NCI-H69 (cell line): ENCODE results near the gene HSH2D.

Experiments used
- DNase-seq: peaks from one replicate; lab custom pipeline; 2025; lab: John Stamatoyannopoulos, UW

Gene HSH2D

DNA sequence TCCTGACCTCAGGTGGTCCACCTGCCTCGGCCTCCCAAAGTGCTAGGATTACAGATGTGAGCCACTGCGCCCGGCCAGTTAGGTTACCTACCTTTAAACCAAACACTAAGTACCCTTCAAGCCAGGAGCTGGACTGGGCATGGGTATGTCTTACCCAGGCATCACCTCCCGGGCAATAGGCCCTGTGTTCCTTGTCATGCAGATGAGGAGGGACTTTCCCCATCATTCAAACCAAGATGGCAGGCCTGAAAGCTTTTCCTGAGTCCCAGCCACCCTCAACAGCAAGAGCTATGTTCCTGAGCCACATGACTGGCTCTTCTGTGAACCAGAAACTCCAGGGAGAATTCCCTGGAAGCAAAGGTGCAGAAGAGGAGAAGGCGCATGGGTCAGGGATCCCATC is 22.3 kb upstream of the HSH2D start:
- no peak for DNase-seq

DNA sequence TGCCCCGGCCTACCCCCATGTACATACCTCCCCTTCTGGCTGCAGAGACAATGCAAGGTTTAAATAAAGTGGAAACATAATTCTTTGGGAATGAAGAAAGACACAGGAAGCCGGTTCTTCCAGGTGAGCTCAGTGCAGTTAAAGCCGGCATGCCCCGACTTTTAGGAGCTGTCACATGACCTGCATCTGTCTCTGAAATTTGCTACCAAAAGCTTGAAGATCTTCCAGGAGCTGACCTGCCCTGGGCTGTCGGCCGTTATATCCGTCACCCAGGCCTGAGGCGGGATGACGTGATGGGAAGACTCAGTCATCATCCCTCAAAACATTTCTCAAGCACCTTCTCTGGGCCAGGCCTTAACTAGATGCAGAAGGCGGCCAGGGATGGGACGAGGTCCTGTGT is 21.5 kb upstream of the HSH2D start:
- DNase-seq = no peak

DNA sequence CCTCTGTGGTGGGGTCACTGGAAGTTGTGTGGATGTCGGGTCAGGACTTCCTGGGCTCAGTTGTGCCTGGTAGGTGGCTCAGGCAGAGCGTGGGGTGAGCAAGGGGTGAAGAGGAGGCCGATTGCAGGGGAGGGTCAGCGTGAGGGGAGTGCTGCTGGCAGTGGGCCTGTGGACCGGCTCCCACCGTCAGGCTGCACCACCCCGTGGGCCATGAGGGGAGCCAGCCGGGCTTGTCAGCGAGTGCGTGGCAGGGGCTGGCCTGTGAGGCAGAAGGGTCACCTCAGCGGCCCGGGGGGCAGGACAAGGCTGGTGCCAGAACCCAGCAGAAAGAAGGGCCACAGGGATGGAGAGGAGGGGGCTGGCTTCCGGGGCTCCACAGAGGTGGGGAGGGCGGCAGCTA is 18.5 kb upstream of the HSH2D start:
- DNase-seq = no peak

DNA sequence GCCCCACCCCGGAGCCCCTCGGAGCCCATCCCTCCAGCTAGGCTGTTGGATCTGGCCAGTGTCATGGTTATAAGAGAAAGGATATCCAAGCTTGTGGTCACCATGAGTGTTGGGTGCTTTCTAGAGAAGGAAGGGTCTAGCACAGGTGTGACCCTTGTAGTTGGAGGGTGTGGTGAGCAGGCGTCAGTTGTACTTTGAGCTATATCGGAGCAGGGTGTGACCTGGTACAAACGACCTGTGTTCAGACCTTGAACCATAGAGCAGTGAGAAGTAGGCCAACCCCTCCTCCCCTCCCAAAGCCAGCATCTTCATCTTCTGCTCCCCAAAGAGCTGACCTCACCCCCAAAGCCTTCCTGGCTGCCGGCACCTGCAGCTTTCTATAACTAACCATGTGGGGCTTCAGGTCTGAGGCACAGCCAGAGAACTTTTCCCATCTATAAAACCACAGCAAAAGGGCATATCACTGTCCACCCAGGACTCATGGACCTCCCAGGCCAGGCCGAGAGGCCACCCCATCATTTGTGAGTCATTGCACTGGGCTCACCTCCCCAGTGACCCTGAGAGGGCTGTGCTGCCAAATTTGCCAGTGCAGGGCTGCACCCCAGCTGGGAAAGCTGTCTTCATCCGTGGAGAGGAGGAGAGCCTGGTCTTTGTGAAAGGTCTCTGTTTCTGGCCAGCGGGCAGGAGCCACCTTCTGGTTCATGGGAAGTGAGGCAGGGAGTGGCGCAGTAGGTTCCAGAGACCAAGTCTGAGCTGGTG is 17.6 kb upstream of the HSH2D start:
- no peak for DNase-seq

DNA sequence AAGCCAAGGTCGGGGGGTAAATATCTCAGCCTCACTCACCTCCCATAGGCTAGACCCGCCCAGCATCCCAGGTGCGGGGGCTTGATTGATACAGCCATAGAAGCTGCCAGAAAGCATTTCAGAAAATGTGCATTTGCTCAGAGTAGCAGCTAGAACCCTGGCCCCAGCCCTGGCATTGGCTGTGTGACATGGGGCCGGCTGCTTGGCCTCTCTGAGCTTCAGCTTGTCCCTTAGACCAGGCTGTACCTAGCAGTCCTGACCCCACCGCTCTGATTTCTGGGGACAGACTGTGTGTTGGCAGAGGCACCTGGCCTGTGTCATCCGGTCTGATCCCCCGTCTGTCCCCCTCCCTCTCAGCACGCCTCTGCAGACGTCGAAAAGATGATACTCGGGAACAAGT is 16.4 kb upstream of the HSH2D start:
- no peak for DNase-seq

DNA sequence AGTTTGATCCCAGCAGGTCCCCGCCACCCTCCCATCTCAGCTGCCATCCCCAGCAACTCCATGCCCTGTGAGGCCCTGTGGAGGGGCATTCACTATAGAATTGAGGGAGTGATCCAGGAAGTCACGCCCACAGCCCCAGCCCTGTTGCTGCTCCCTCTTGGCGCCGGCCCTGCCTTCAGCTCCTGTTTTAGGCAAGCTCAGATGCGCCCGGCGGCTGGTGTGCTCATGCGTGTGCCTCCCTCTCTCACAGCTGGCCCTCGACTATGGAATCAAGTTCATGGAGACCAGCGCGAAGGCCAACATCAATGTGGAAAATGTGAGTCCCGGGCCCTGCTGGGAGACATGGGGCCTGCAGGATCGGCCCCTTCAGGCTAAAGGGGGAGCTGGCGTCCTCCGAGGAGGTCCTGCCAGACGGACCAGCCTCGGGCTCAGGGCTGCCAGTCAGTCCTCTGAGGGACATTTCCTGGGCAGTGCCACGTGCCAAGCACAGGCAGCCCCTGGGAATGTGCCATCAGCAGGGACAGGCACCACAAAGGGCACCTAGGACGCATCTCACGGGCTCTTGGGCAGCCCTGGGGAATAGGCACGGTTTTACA is 15.6 kb upstream of the HSH2D start:
- DNase-seq = no peak

DNA sequence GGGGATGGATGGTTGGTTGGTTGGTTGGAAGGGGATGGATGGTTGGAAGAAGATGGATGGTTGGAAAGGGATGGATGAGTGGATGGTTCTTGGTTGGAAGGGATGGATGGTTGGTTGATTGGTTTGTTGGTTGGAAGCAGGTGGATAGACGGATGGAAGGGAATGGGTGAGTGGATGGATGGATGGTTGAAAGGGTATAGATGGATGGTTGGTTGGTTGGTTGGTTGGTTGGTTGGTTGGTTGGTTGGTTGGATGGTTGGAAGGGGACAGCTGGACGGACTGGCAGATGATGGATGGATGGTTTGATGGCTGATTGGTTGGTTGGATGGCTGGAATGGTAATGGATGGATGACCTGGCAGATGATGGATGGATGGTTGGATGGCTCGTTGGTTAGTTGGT is 11.8 kb upstream of the HSH2D start:
- no peak for DNase-seq

DNA sequence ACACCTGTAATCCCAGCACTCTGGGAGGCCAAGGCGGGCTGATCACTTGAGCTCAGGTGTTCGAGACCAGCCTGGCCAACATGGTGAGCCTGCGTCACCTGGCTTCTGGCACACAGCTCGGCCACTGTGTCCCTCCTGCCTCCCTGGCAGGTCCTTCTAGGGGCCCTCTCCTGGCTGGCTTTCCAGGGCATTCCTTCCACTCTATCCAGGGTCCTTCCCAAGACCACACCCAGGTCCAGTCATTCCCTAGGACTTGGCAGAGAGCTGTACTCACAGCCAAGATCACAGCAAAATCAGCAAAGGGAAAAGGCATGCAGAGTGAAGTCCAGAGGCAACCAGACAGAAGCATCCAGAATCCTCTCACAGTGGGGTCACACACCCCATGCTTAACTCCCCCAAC is 9.7 kb upstream of the HSH2D start:
- no peak for DNase-seq

DNA sequence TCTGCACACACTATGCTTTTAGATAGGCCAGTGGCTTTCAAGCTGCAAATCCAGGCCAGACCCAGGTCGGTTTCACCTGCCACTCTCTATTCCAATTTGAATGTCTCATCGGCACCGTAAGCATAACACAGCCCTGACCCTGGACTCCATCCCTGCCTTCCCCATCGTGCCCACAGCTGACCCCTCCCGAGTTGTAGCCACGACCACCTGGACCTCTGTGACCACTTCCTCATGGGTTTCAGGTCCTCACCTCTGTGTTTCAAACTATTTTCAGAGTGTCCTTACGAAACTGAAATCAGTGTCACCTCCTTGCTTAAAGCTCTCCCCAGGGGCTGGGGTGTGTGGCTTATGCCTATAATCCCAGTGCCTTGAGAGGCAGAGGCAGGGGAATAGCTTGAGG is 9.0 kb upstream of the HSH2D start:
- DNase-seq = no peak

DNA sequence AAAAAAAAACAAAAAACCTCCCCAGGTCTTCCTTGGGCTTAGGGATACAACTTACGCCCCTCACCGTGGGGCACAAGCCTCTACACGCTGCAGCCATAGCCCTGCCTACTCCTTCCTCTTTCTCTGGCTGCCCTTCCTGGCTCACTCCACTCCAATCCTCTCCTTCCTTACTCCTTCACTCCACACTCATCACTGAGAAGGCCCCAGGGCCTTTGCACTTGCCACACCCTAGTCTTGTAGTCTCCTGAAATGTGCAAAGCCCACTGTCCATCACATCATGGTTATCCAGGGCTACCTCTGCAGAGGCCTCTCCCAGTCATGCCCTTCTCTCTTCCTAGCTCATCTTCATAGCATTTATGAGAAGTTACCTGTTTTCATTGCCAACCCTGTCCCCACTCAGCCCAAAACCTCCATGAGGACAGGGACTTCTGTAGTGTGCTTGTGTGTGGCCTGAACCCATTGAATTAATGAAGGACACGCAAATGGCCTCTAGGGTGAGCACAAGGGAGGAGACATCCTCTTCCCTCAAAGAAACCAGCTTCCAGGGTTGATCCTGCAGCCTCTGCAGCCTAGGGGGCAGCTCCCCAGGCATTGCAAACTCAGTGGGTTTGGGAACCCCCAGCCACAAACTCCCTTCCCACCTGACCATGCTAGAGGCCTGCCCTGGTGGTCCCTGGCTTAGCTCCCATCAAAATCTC is 7.9 kb upstream of the HSH2D start:
- no peak for DNase-seq

DNA sequence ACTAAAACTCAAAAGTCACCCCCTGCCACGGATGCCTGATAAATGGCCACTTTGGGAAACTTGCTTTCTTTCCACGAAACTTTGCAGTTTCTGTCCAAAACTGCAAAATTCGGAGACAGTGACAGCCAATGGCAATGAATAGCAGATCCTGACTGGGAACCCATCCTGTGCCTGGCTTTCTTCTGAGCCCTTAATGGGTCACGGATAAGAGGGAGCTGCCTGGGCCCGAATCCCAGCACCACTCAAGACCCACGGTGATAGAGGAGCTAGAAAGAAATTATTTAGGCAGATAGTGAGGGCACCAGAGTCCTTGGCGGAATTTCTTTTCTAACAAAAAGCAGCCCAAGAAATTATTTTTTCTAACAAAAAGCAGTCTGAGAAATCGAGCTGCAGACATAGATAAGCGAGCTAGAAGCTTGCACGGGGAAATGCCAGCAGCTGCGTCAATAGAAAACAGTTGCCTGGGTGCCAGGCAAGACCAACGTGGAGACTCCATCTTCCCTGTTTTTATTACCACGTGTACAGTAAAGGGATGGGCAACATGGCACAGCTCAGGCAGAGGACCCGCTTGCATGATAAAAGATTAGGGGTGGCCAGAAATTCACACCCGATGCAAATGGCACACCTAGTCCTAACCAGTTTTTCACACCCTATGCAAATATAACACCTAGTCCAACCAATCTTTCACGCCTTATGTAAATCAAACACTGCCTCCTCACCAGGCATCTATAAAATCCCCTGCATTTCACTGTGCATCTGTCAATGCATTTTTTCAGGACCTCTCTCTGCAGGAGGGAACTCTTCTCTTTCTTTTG is 7.1 kb upstream of the HSH2D start:
- DNase-seq = no peak

DNA sequence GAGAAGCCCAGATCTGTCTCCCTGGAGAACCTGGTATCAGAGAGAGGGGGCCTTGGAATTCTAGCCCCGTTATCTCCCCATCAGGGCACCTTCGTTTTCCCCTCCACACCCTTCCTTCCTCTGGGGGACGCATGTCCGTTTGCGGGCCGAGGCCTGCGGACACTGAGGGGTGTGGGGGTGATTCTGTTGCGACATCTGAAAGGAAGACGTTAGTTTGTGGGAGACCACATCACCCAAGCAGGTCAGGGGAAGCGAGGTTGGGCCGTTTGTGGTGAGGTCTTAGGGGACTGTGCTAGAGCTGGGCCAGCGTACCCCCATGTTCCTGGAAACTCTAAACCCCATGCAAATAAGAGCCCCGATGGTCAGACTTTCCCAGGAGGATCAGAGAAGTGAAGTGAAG is 3.7 kb upstream of the HSH2D start:
- no peak for DNase-seq

DNA sequence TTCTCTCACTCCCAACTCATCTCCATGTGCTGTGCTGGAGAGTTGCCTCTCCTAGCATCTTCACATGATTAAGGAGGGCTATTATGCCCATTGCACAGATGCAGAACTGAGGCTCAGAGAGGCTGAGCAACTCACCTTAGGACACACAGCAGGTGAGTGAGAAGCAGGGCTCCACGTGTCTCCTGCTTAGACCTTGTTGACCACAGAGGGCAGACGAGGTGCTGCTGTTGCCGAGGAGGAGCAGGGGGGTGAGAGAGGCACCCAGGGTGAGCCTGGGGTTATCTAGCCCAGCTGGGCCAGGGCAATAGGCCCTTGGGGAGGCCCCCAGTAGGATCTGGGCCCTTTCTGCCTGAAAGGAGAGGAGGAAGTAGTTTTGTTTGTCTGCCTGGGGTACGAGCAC is 2.4 kb upstream of the HSH2D start:
- no peak for DNase-seq

DNA sequence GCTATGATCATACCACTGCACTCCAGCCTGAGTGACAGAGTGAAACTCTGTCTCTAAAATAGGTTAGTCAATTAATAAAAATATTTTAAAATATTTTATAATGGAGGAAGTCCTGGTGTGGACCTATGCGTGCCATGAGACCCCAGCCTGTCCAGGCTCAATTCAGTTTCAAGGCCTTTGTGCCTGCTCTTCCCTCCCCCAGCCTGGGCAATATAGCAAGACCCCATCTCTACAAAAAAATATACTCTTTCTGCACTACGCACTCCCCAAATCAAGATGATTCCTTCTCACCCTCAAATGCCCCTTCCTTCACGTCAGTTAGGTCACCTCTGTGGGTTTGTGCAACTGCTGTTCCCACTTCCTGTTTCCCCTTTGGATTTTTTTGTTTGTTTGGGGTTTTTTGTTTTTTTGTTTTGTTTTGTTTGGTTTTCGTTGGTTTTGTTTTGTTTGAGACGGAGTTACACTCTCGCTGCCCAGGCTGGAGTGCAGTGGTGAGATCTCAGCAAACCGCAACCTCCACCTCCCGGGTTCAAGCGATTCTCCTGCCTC is 1.4 kb upstream of the HSH2D start:
- no peak for DNase-seq

DNA sequence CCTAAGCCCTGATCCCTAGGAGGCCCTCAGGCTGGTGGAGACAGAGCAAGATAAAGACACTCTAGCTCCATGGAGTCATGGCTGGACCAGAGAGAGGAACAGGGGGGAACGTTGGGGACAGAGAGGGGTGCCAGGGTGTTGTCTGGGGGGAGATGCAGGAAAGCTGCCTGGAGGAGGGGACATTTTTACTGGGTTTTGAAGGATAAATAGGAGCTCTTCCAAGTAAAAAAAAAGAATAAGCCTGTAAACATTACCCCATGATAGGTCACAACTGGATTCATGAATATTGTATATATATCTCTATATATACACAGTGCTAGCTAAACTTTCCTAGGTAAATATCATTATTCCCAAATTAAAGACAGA is 714 bp downstream of the HSH2D start:
- DNase-seq = no peak

DNA sequence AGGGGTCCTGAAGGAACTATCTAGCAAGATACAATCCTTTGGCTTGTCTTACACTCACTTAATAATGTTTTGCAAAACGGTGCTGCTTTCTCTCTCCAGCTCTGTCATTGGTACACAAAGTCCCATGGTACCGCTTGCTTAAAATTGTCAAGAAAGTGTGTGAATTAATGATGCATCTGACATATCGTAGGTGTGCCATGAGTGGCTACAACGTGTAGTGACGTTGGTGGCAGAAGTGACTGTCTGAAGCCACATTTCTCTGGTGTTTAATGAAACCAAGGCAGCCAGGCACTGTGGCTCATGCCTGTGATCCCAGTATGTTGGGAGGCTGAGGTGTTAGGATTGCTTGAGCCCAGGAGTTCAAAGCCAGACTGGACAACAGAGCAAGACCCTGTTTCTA is 2.6 kb downstream of the HSH2D start:
- DNase-seq = no peak

DNA sequence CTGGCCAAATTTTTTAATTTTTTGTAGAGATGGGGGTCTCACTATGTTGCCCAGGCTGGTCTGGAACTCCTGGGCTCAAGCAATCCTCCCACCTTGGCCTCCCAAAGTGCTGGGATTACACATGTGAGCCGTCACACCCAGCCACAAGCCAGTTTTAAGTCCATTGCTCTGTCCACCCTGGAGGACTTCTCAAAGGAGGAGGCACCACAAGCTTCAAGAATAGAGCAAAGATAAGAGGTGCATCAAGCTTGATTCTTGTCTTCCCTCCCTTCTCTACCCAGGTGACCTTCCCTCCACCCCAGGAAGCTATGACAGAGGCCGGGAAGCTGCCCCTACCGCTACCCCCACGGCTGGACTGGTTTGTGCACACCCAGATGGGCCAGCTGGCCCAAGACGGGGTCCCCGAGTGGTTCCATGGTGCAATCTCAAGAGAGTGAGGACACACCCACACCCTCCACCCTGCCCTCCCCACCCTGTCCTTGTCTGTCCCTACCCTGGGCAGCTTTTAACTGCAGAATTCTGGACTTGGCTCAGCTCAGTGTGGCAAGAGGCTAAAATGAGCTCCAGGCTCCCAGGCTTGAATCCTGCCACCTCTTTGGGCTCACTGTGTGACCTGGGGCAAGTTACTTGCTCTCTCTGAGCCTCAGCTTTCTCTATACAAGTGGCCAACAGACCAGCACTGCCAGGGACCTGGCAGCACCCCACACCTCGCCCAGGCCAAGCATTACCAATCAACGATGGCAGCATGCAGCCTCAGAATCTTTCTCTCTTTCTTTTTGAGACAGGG is 5.2 kb downstream of the HSH2D start:
- no peak for DNase-seq

DNA sequence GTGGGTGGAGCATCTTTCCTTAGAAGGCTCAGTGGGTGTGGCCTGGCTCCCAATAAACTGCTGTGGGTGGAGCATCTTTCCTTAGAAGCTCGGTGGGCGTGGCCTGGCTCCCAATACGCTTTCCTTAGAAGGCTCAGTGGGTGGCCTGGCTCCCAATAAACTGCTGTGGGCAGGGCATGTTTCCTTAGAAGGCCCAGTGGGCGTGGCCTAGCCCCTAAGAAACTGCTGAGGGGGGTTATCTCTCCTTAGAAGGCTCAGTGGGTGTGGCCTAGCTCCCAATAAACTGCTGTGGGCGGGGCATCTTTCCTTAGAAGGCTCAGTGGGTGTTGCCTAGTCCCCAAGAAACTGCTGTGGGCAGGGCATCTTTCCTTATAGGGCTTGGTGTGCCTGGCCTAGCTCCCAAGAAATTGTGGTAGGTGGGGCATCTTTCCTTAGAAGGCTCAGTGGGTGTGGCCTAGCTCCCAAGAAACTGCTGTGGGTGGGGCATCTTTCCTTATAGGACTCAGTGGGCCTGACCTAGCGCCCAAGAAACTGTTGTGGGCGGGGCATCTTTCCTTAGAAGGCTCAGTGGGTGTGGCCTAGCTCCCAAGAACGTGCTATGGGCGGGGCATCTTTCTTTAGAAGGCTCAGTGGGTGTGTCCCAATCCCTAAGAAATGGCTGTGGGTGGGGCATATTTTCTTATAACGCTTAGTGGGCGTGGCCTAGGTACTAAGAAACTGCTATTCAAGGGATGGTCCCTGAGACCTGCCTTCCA is 10.3 kb downstream of the HSH2D start:
- peak; percentile 42 for DNase-seq

DNA sequence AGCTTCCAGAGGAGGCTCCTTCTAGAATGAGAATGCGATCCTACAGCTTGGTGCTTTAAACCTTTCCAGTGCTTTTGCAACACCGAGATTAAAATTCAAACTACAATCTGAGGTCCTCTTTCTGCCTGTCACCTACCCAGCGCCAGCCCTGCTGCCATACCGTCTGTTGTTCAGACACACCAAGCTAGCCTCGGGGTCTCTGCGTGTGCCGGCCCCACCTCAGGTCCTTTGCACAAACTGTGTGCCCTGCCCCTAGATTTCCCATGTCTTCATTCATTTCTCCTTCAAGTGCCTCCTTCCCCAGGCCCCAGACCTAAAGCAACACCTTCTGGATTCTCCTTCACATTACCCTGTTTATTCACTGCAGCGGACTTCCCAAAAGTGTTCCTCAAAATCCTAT is 11.1 kb downstream of the HSH2D start:
- DNase-seq = no peak

DNA sequence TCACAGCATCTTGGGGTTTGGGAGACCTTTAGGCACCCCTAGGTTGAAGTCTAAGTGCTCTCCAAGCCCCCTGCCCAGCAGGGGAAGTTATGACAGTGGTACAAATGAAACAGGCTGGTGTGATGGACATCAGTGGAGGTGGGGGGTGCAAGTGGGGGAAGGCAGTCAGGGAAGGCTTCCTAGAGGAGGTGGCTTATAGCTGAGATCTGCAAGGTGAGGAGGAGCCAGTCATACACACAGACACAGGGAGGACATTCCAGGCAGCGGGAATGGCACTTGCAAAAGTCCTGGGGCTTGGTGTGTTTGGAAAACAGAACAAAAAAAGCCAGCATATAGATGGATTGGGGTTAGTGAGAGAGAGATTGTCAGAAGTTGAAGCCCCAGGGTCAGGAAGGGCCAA is 11.6 kb downstream of the HSH2D start:
- DNase-seq = no peak

DNA sequence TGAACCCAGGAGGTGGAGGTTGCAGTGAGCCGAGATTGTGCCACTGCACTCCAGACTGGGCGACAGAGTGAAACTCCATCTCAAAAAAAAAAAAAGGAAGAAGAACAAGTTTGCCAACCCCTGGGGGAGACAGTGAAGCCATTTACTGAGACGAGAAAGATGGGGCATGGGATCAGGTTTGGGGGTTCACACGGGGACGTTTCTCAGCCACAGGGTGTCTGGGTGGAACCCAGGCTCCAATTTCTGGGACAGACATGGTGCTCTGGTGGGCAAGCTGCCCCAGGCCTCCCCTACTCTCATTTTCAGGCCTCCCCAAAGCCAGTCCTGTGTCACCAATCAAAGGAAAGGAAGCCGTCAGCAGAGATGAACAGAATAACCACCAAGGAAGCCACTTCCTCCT is 13.4 kb downstream of the HSH2D start:
- no peak for DNase-seq
